HG02588 (cell line): ENCODE results near the gene VRK3.
A peak's percentile ranks its signal among the peaks of the same experiment; 100 is the strongest.

Experiments
- ATAC-seq: cut with Tn5 transposase; IDR thresholded peaks from one replicate; pipeline ENCODE4 v1.9.1; 2021; ENCODE audit warnings: mild to moderate bottlenecking, moderate library complexity; ENCODE audit not compliant: unreplicated experiment

Gene VRK3

DNA sequence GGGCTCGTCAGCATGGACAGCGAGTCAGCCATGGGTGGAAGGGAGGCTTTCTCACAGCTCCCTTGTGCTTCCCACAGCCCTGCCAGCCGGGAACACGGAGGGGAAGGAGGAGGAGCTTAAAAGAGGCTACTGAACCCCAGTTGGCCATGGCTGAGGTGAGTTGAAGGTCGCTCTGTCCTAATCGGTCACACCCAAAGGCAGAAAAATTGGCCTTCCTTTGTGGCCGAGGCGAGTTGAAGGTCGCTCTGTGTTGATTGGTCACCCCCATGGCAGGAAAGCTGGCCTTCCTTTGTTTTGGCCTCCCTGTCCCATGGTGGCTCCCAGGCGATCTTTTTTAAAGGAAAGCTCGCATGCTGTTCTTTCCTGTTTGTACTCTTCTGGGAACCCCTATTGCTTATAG is 5.8 kb upstream of the VRK3 start:
- no peak for ATAC-seq

DNA sequence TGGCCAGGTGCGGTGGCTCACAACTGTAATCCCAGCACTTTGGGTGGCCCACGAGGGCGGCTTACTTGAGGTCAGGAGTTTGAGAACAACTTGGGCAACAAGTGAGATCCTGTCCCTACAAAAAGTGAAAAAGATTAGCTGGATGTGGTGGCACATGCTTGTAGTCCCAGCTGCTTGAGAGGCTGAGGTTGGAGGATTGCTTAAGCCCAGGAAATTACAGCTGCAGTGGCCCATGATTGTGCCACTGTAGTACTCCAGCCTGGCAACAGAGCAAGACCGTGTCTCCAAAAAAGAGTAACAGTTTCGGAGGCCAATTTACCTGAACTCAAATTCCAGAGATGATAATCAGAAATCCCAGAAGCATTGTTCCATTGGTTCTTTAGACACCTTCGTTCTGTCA is 5.1 kb upstream of the VRK3 start:
- no peak for ATAC-seq

DNA sequence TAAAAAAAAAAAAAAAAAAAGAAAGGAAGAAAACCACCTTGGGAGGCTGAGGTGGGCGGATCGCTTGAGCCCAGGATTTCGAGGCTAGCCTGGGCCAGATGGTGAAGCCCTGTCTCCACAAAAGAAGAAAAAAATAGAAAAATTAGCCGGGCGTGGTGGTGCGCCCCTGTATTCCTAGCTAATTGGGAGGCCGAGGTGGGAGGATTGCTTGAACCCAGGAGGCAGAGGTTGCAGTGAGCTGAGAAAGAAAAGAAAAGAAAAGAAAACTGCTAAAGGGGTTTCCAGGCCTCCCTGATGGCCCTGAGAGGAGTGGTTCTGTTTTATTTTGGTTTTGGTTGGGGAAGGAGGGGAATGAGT is 1.4 kb upstream of the VRK3 start:
- no peak for ATAC-seq

DNA sequence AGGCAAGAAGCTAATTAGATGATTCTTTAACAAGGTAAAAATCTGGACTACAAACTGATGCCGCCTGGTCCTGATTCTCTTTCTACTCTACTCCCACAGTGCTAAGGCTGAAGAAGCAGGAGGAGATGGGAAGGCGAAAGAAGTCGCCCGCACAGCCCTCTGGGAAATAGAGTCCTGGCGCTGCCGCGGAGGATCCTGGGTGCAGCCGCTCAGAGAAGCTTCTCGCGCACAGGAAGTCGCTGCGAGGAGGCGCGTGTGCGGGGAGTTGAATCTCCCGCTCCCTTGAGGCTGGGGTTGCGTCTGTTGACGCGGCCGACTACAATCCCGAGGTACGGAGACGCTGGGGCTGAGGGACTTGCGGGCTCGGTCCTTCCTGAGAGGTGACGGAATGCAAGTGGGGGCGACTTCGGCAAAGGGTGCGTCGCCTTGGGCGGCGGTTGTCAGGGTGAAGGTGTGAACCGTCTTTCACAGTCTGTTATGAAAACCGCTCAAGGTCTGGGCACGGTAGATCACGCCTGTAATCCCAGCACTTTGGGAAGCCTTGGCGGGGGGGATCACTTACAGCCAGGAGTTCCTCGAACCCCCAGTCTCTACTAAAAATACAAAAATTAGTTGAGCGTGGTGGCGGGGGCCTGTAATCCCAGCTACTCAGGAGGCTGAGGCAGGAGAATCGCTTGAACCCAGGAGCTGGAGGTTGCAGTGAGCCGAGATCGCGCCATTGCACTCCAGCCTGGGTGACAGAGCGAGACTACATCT is 800 bp upstream of the VRK3 start, which contains the start of gene ZNF473:
Gene ZNF473 (plus strand): TSS at position 212 of the 756 bp plus-strand sequence. CDS start 5,078 bp downstream, outside the sequence.
- ATAC-seq: peak; percentile 63

DNA sequence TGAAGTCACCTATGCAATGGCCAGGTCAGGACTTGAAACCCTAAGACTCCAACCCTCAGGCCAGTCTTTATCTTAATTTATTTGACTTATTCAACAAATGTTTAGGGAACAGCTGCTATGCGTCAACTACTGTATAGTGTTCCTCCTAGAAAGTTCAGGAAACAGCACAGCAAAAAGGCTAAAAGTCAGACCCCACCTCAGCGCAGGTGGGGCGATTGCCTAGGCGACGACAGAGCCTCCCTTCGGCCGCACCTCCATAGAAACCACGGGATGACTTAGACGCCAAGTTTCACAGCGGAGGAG is 502 bp downstream of the VRK3 start:
- ATAC-seq: no peak

DNA sequence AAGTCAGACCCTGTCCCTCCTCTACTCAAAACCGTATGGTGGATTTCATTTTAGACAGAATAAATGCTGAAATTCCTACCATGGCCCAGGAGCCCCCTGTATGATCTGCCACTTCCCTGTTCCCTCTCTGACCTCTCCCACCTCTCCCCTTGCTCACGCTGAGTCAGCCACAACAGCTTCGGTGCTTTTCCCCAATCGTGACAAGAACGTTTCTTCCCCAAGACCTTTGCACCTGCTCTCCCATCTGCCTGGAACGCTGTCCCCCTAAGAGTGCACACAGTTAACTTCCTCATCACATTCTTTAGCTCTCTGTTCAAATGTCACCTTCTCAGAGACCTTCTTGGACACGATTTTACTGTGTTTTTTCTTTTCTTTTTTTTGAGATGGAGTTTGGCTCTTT is 2.3 kb downstream of the VRK3 start:
- ATAC-seq: no peak

DNA sequence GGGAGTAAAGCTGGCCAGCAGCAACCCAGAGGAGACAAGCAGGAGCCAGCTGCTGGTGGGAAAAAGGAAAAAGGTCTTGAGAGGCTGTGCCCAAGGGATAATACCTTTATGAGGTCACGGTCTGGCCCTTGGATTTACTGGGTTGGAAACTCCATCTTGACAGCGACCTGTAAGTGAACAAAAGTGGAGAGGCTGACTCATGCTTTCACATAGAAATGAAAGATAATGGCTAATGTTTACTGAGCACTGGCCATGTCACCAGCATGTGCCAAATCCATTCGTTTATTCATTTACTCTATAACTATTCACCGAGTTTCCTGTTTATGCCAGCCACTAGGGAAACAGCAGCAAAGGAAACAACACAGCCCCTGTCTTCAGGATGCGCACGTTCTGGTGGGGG is 4.7 kb downstream of the VRK3 start:
- ATAC-seq: no peak

DNA sequence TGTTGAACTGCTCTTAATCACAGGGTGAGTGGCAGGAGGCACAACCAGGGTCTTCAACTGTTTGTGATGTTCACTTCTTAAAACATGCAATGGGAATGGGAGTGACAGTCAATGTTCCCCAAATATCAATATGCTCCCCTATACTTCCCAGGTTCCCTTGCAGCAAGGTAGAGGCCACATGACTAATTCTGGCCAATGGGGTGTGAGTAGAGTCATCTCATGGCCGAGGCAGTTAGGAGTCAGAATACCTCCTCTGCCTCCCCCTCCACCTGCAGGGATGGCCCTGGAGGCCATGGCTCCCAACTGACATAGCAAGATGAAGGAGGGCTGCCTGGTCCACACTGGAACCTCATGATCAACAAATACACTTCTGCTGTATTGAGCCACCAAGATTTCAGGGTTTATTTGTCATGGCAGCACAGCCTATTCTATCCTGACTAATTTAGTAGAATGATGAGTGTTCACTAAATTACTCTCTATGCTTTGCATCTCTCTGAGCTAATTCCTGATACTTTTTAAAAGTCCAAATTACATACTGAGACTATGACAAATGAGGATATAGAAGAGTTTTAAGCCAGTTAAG is 8.9 kb downstream of the VRK3 start:
- no peak for ATAC-seq

DNA sequence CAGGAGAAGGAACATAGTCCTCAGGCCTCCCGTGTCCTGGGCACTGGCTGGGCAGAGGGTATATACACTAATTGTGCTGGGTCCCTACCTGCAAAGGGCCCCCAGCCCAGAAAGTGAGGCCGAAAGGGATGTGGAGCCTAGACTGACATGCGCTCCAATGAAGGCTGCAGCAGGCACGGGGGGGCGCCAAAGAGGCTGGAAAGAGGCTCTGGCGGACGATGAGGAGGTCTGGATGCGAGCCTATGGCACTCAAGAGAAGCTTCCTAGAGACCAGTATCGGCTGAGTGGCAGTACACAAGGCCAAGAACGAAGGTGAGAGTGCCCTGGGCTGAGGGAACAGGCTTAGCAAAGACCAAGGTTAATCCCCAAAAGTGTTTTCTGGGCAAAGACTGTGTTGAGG is 16.6 kb downstream of the VRK3 start:
- no peak for ATAC-seq

DNA sequence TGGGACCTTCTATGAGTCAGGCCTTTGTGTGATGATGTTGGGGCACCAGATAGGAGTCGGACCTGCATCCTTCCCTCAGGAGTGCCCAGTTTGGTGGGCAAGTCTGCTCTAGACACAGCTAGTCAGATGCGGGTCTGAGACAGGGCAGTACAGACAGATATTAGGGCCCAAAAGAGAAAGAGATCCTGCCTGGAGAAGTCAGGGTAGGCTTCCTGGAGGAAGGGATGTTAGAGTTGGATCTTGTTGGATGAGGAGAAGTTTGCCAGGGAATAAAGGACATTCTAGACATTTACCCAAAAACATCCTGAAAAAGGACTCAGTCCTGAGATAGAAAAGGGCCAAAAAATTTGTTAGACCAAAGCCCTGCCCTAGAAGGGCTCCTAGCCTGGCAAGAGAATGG is 17.2 kb downstream of the VRK3 start:
- ATAC-seq: no peak

DNA sequence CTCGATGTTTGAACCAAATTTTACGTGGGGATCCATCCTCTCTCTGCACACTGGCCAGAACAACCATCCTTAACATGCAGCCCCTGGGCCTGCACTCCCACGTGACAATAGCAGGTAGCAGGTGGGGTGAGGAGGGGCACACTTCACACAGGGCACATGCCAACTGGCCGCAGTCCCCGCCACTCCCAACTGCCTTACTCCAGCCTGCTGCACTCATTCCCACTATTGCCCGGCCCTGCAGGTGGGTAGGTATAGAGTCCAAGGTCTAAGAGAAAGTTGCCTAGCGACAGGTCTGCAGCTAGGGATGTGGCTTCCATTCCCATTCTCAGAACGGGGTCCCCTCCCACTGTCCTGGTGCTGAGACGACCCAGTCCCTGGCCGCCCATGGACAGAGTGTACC is 18.0 kb downstream of the VRK3 start:
- no peak for ATAC-seq

DNA sequence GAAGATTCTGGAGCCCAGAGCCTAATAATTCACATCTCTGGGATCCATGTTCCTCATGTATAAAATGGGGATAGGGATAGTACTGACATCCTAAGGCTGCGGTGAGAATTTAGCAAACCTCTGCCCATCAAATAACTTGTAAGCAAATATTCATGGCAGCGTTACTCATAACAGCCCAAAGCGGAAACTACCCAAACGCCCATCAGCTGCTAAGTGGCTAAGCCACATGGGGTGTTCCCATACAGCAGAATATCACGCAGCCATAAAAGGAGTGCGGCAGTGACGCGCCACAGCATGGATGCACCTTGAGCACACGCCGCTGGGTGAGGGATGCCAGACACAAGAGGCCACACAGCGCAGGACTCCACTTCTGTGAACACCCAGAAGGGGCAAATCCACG is 19.7 kb downstream of the VRK3 start:
- no peak for ATAC-seq

DNA sequence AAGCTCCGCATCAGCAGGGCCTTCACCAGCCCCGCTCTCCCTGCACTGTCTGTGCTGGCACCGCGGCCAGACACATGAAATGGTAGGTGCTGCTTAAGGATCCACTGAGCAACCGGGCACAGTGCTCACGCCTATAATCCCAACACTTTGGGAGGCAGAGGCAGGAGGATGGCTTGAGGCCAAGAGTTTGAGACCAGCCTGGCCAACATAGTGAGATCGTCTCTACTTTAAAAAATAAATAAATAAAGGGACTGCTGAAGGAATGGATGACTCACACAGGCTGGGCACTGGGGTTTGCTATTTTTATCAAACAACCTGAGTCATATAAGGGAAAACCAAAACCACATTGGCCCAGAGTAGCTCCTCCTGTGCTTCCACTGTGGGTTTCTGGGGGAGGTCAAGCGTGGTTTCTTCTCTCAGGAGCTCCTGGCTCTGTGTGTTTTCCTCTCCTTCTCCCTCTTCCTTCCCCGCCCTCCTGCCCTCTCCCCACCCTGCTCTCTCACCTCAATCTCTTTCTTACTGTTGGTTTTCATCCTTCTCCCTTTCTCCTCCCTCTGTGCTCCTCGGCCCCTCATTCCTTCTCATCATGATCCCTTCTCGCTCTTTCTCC is 21.3 kb downstream of the VRK3 start:
- ATAC-seq: no peak

DNA sequence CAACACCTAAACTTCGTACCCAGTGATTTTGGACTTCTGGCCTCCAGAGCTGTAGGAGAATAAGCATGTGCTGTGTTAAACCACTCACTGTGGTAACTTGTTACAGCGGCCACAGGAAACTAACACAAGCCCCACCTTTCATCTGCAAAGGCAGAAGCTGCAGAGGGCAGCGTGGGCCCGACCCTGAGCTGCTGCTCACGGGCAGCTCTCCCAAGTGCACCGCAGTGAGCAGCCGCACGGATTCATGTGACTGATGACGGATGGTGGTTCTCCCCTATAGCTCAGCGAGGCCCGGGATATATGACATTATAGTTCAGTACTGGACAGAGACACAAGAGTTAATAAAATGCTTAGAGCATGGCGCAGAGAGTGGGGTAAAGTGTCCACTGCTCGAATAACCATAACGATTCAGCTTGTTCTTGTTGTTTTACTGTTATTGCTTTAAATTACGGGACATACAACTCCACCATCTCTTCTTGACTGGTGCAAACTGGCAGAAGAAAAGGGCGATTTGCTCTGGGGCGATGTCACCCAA is 21.9 kb downstream of the VRK3 start:
- no peak for ATAC-seq

DNA sequence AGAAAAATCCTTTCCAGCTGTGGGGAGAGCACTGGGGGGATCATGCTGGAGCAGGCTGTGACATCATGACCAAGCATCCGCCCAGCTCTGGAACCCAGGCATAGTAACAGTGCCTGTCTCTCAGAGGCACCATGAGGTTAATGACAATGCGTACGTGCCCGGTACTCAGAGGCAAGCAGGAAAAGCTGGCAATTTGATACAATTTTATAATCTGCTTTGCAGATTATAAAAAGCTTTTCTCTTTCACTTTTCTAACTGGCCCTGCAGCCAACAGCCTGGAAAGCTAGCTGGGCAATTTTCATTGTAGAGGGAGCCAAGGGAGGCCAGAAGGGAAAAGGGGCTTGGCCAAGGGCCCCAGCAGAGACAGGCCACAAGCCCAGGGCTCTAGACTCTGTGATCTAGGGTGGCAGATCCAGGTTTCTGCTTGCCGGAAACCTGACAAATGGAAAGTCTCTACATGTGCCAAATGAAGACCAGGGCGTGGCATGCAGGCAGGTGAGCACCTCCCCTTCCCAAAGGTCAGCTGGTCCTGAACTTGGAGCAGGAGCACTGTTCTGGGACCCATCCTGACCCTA is 22.7 kb downstream of the VRK3 start:
- no peak for ATAC-seq

DNA sequence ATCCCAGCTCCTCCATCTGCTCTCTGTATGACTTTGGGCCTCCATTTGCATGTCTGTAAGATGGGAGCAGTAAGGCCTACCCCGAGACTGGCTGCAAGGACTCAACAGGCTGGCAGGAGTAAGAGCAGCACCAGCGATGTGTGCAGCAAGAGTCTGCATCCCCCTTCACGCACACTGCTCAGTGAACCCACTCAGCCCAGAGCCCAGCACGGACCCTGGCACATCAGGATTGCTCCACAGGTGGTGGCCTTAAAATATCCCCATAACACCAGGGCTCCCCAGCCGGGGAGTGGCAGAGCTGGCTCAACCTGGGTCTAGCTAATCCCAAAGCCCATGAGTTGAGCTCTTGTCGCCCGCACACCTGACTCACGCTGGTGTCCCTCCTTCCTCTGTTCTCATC is 23.4 kb downstream of the VRK3 start:
- no peak for ATAC-seq

DNA sequence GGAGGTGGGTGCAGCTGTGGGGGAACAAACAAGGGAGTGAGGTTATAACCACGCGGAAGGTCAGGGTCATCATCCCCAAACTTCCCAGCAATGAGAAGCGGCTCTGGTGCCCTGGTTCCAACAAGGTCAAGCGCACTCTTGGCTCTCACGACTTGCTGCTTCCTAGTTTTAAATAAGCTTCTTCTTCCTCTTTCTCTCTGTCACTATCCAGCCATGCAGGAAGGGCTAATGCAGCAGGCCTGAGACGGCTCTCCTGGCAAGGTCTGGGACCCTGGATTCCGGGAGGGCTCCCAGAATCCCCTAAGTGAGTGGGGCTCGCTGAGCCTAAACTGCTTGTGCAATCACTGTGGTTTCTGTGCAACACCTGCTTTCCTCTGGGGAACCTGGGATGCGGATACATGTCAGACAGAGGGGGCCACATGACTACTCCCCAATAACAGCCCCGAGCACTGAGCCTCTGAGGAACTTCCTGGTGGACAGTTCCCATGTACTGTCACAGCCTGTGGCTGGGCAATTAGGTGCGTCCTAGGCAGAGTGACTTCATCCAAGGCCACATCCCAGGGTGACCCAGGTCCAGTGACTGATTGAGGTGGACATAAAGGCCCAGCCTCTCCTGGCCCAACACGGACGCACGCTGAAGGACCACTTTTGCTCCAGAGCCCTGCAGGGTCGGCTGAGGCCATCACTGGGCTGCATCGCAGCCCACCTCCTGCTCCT is 24.2 kb downstream of the VRK3 start:
- no peak for ATAC-seq

DNA sequence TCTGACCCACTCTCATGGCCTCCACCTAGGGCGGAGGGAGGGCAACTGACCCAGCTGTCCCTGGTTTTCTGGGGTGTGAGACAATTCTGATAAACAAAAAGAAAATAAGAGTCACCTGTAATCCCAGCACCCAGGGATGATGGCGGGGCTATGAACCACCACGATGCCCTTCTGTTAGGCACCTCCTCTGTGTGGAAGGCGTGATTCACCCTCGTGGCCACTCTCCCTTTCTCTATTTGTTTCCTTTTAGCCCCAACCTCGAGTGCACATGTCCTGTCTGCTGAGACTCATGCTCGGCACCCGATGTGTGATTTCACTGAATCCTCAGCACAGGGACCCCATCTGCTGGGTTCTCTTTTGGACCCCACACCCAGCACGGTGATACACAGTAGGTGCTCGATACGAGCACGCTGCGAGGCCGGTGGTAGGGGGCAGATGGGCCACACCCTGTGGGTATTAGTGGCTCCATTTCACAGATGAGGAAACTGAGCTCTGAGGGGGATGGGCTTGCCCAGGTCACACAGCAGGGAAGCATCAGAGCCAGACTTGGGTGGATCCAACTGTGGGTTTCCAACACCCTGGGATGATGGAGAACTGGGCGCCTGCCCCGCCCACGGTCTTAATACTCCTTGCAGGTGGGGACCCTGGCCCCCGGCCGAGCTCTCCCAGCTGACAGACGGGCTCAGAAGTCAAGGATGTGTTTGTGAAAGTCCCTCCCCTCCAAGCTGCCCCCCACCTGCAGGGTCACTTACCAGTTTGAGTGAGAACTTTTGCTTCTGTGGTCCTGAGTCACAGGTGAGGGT is 24.9 kb downstream of the VRK3 start:
- no peak for ATAC-seq

DNA sequence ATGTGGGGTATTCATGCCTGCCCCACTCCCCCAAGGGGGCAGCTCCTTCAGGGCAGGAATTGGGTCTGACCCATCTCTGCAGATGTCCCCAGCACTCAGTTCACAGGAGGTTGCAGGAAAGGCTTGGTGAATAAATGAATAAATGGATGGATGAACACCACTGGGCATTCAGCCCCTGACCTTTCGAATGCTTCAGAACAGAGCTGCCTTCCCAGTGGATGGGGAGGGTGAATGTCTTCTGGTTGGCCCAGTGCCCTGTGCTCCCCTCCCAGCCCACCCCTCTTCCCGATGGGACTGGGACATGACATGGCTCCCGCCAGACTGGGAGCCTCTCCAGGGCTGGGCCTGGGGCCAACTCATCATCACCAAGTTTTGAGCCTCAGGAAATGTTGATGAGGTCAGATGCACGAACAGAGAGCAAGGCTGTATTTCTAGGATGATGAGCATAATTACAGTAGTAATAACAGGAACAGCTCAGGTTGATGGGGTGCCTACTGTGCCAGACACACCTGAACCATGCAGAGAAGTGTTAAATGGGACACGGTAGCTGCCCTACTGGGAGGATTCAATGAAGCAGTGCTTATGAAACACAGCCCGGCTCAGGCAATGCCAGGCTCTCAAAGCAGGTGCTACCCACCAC is 25.7 kb downstream of the VRK3 start:
- ATAC-seq: no peak

DNA sequence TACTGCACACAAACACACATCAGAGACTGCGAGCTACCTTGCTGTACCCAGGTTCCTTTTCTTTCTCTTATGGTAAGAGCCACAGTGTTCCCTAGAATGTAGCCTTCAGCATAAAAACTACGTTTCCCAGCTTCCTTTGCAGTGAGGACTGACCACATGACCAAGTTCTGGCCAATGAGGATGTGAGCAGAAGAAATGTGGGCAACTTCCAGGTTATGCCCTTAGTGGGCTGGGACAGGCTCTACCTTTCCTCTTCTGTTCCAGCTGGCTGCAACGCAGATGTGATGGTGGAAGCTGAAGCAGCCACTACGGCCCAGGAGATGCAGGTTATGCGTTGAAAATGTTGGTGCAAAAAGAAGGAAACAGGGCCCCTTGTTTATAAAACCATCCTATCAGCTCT is 27.5 kb downstream of the VRK3 start:
- ATAC-seq: no peak
